Neural cell (in vitro differentiated cells): Measurements from ENCODE around the gene PCGF5.

Experiments used
- EP300 ChIP-seq: fragments of 450-650 bp; conservative IDR thresholded peaks from 2 replicates; pipeline ENCODE4 v1.6.1; 2014; ENCODE audit warnings: antibody characterized with exemption, mild to moderate bottlenecking, moderate library complexity; ENCODE audit not compliant: poor library complexity, severe bottlenecking
- MXI1 ChIP-seq: fragments of 450-650 bp; conservative IDR thresholded peaks from 2 replicates; pipeline ENCODE4 v1.6.1; 2014; ENCODE audit warnings: antibody characterized with exemption, mild to moderate bottlenecking; ENCODE audit not compliant: poor library complexity, severe bottlenecking
- POLR2AphosphoS5 ChIP-seq: IDR thresholded peaks from 2 replicates; pipeline ENCODE4 v1.6.1; 2012
- SMC3 ChIP-seq: fragments of 450-650 bp; conservative IDR thresholded peaks from 2 replicates; pipeline ENCODE4 v1.6.1; 2014; ENCODE audit warnings: antibody characterized with exemption, mild to moderate bottlenecking, moderate library complexity; ENCODE audit not compliant: poor library complexity
- TF ChIP-seq, protein P1 (sequence below): IDR thresholded peaks from 2 replicates; pipeline ENCODE4 v1.6.1; 2012; ENCODE audit warnings: borderline replicate concordance
- TF ChIP-seq, protein P2 (sequence below): fragments of 450-650 bp; IDR thresholded peaks from 2 replicates; pipeline ENCODE4 v1.5.1; 2014; ENCODE audit warnings: antibody characterized with exemption, mild to moderate bottlenecking, moderate library complexity; ENCODE audit not compliant: poor library complexity, severe bottlenecking

DNA sequence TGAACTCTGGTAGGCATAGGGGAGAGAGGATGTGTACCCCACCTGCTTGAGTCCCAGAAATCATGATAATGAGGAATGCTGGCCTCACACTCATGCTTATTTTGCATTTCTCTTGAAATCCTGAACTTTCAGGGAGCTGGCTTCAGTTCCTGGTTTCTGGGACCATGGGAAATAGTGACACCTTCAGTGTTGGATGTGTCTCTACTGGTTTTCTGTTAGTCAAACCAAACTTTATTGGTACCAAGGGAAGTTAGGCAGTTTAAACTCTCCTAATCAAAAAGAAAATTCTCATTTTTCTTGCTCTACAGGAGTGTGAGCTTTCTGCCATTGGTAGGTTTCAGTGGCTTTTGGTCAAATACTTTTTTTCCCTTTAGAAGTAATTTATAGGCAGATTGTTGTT, 11.8 kb upstream of the PCGF5 start:
- TF ChIP-seq, protein P1, sequence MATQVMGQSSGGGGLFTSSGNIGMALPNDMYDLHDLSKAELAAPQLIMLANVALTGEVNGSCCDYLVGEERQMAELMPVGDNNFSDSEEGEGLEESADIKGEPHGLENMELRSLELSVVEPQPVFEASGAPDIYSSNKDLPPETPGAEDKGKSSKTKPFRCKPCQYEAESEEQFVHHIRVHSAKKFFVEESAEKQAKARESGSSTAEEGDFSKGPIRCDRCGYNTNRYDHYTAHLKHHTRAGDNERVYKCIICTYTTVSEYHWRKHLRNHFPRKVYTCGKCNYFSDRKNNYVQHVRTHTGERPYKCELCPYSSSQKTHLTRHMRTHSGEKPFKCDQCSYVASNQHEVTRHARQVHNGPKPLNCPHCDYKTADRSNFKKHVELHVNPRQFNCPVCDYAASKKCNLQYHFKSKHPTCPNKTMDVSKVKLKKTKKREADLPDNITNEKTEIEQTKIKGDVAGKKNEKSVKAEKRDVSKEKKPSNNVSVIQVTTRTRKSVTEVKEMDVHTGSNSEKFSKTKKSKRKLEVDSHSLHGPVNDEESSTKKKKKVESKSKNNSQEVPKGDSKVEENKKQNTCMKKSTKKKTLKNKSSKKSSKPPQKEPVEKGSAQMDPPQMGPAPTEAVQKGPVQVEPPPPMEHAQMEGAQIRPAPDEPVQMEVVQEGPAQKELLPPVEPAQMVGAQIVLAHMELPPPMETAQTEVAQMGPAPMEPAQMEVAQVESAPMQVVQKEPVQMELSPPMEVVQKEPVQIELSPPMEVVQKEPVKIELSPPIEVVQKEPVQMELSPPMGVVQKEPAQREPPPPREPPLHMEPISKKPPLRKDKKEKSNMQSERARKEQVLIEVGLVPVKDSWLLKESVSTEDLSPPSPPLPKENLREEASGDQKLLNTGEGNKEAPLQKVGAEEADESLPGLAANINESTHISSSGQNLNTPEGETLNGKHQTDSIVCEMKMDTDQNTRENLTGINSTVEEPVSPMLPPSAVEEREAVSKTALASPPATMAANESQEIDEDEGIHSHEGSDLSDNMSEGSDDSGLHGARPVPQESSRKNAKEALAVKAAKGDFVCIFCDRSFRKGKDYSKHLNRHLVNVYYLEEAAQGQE = no peak
- TF ChIP-seq POLR2AphosphoS5 = no peak
- TF ChIP-seq, protein P2, sequence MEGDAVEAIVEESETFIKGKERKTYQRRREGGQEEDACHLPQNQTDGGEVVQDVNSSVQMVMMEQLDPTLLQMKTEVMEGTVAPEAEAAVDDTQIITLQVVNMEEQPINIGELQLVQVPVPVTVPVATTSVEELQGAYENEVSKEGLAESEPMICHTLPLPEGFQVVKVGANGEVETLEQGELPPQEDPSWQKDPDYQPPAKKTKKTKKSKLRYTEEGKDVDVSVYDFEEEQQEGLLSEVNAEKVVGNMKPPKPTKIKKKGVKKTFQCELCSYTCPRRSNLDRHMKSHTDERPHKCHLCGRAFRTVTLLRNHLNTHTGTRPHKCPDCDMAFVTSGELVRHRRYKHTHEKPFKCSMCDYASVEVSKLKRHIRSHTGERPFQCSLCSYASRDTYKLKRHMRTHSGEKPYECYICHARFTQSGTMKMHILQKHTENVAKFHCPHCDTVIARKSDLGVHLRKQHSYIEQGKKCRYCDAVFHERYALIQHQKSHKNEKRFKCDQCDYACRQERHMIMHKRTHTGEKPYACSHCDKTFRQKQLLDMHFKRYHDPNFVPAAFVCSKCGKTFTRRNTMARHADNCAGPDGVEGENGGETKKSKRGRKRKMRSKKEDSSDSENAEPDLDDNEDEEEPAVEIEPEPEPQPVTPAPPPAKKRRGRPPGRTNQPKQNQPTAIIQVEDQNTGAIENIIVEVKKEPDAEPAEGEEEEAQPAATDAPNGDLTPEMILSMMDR = no peak
- no peak for TF ChIP-seq EP300
- TF ChIP-seq SMC3 = no peak
- no peak for TF ChIP-seq MXI1
